Kidney glomerular epithelial cell (primary cell): ENCODE results near the gene FGFBP1.
"Not testable (repeated sequence)": the region's sequence is repeated elsewhere in the genome, so short reads cannot be mapped to it uniquely, and the experiment has no call there.

Experiments used
- DNase-seq: peaks from one replicate; lab custom pipeline; 2025; lab: John Stamatoyannopoulos, UW

FGFBP1 gene

DNA sequence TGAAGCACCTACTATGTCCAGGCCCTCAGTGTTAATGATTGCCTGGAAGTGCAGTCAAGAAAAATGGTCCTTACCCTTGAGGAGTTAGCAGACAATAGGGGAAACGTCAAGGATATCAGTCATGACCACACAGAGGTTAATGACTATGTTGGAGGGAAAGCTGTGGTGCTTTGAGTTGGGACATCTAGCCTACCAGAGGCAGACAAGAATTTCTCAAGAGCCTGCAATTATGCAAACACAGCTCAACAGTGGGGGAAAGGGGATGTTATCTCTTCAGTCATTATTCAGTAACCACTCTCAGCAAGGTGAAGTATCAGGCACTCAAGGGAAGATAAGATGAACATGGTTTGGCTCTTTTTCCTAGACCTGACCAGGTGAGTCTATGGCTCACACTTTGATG lies 7.0 kb upstream of the FGFBP1 start:
- DNase-seq, result no peak

DNA sequence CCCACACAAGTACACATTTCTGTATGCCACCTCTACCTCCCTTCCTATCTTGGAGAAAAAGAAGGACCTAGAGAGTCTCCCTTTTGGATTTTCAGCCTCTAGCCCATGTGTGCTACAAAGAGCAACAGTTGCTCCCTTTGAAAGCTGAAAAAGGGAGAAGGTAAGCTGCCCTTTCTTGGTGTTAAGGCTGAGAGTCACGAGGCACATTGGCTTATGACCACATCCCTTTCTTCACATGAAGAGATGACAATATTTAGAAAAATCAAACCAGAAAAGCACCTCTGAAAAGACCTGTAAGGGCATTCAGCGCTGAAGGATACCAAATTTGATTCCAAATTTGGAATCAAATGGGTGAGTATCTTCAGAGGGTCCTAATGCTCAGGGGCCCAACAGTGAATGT lies 6.4 kb upstream of the FGFBP1 start:
- no peak for DNase-seq

DNA sequence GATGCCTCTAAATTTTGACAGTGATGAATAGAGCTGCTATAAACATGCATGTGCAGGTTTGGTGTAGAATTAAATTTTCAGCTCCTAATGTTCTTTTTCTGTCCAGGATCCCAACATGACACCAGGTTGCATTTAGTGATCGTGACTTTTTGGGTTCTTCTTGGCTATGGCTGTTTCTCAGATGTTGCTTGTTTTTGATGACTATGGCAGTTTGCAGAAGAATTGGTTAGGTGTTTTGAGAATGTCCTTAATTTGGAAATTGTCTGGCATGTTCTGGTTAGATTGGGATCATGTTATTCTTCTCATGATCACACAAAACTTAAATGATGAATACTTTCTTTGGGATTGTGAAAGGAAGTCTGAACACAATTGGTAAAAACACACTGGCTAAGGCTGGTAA lies 3.7 kb upstream of the FGFBP1 start:
- no peak for DNase-seq

DNA sequence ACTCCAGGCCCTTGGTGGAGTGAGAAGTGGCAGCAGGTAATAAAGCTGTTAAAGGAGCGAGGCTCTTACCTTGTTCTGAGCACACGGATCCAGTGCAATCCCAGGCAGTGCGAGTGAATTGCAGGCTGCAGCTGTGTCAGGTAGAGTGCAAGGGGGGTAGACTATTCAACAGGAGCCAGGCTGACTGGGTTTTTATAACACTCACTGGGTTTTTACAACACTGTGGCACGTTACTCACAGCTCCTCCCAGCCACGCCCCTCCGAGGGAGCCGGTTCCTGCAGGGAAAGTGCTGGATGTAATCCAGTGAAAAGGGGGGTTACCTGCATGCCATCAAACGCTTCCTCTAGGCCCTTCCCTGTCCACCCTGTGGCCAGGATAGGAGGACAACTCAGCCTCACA lies 358 bp downstream of the FGFBP1 start:
- DNase-seq, result peak; percentile 22

DNA sequence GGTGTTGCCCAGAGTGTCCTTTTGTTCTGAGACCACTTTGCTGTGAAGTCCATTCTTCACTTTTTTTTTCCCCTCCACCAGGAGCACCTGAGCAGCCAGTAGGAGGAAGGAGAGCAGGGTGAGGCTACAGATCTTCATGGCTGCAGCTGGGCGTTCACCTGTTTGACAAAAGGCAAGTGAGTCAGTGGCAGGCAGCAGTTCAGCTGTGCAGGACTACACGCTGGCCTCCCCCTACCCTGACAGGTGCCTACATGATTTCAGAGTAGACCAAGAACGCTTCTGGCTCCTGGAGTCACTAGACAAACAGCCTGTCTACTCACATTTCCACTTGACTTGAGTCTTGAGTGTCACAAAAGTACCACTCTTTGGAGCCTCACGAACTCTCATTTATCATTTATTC lies 2.0 kb downstream of the FGFBP1 start:
- no peak for DNase-seq

GRCh38 chr4:15935504-15936402 lies 2.8 kb downstream of the FGFBP1 start:
- DNase-seq, result no peak

- no peak for DNase-seq
Measured at GRCh38 chr4:15934259-15934658, 4.3 kb downstream of the FGFBP1 start.

DNA sequence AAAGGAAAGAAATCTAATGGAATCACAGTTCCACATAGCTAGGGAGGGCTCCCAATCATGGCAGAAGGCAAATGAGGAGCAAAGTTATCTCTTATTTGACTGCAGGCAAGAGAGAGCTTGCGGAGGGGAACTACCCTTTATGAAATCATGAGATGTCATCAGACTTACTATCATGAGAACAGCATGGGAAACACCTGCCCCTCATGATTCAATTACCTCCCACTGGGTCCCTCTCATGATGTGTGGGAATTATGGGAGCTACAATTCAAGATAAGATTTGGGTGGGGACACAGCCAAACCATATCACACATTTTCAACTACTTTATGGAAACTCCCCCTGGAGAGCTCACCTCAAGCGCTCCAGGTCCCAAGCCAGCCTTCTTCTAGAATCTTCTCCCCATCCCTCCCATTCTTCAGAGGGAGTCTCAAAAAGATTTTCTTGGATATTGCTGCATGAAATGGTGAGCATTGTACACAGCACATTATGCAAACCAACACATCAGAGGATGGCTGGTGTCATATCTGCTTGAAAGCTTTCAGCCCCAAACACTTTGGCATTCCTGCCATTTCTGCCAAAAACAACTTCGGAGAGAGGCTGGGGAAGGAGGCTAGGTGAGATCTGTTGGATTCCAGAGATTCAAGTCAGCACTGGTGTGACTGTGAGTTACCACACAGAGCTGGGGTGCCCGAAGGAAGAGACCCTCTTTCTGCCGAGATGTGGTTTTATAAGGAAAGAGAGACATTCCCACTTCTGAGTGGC lies 6.9 kb downstream of the FGFBP1 start:
- no peak for DNase-seq

DNA sequence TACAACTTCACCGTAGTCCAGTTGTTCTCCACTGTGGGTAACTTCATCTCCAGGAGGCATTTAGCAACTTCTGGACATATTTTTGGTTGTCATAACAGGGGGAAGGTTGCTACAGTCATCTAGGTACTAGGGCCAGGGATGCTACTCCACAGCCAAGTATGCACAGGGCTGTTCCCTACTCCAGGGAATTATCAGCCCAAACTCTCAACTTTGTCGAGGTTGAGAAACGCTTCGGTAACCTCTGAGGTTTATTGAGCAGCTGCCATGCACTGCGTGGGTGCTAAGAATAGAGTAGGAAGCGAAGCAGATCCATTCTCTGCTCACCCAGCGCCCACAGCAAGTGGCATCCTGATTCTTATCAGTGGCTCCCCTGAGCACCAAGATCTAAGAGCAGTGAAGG lies 8.2 kb downstream of the FGFBP1 start:
- DNase-seq, result no peak

GRCh38 chr4:15929540-15929939 lies 9.0 kb downstream of the FGFBP1 start:
- DNase-seq, result no peak

- DNase-seq, result no peak
Measured at GRCh38 chr4:15928883-15929282, 9.7 kb downstream of the FGFBP1 start.

DNA sequence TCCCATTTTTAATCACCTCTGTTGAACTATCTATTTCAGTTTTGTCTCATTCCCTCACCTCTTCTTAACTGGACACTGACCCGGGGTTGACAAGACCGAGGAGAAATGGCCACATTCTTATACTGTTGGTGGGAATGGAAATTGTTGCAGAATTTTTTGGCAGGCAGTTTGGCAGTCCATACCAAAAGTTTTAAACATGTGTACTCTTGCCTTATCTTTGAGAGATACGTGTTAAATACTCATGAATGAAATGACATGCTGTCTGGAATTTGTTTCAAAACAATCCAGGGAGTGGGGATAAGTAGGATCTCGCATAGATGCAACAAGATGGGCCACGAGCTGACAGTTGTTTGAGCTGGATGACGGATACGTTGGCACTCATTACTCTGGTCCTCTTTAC lies 12.1 kb downstream of the FGFBP1 start:
- no peak for DNase-seq

- no peak for DNase-seq
Measured at GRCh38 chr4:15925830-15926229, 12.7 kb downstream of the FGFBP1 start.

DNA sequence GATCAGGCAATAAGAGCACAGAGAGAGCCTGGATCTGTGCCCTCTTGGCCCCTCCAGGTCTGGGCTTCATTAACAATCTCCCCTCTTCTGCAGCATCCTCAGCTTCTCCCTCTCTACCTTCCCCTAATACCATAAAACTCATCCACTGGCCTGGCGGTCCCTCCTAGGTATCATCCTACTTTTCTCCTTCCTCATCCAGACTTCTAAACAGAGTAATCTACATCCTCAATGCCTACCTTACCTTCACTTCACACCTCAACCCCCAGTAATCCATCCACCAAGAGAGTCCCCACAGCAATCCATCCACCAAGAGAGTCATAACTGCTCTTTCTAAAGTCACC lies 17.0 kb downstream of the FGFBP1 start:
- no peak for DNase-seq

DNA sequence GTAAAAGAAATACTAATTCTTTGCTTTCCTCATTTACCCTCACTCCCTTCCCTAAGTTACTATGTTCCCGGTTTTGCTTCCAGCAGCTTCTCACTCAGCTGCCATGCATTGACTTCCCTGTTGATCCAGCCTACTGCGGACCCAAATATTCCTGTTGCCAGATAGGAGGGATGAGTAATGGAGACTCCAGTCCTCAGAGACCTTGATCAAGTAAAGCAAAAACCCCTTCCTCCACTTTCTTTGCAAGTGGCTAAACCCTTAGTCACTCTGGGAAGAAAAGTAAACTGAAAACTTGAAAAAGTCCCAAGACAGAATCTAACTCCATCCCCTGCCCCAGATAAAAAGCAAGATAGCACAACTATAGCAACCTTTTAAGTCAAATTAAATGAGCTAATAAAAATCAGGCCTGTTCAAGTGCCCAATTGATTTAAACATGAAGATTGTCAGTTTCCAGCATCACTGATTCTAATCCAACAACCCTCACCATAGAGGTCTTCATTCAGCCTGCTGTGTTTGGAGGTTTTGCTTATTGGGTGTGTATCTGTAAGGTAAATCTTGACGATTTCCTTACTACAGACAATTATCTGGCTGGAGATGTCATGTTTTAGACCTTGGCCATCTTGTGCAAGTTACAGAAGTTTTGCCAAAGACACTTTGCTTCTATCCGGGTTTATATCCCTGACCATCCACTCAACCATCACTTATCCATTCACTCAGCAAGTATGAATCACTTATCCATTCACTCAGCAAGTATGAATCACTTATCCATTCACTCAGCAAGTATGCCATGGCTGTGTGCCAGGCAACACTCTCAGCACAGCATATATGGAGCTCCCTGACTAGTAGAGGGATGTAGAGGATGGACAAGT lies 17.6 kb downstream of the FGFBP1 start:
- peak; percentile 87 for DNase-seq

- DNase-seq, result no peak
Measured at GRCh38 chr4:15918484-15919129, 19.9 kb downstream of the FGFBP1 start.

GRCh38 chr4:15917297-15917696 lies 21.2 kb downstream of the FGFBP1 start:
- DNase-seq, result no peak

DNA sequence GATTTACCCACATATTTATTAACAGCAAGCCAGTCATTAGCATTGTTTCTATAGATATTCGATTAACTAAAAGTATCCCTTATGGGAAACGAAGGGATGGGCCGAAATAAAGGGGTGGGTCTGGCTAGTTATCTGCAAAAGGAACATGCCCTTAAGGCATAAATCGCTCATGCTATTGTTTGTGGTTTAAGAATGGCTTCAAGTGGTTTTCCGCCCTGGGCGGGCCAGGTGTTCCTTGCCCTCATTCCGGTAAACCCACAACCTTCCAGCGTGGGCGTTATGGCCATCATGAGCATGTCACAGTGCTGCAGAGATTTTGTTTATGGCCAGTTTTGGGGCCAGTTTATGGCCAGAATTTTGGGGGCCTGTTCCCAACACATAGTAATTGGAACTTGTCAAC lies 22.2 kb downstream of the FGFBP1 start:
- DNase-seq, result not testable (repeated sequence)

- no peak for DNase-seq
Measured at GRCh38 chr4:15914736-15915135, 23.8 kb downstream of the FGFBP1 start.

GRCh38 chr4:15914291-15914690 lies 24.2 kb downstream of the FGFBP1 start:
- DNase-seq, result no peak

DNA sequence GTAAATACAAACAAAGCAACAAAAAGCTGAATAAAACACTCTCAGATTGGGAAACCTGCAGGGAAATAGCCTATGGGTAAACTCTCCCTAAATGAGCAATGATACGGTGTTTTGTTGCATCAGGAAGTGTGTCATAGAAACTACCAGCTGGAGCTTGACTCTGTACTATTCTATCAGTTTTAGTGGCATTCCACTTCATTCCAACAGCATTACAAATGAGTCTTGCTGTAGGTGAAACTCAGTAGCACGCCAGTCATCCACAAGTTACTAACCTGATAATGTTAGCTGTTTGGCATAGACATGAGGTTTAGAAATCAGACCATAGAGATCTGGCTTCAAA lies 24.9 kb downstream of the FGFBP1 start:
- DNase-seq, result peak; percentile 95
